Right atrium auricular region (tissue), 2 donors: ENCODE measurements around the gene EDDM13. TPM values are rescaled to one million over a fixed set of nuclear protein-coding genes. Genes with fewer than 3 reads are reported as not detected.

Experiments
- DNase-seq: peaks from one replicate; pipeline ENCODE4 v3.0.0-alpha.2; 2019; ENCODE audit warnings: low spot score
- H3K27ac ChIP-seq, 2 donors: fragments of 200-600 bp; sonication (generic); 1 replicate in 1 of 2; 2 replicates in 1 of 2; pipeline ENCODE4 v1.5.1; 2016 to 2019
- H3K27me3 ChIP-seq, 2 donors: fragments of 200-600 bp; sonication (generic); one replicate each; pipeline versions ENCODE4 v1.5.1 to v1.6.0; 2017 to 2019
- H3K36me3 ChIP-seq: fragments of 200-600 bp; sonication (generic); one replicate; pipeline ENCODE4 v1.5.1; 2016
- H3K4me1 ChIP-seq, 2 donors: fragments of 200-600 bp; sonication (generic); one replicate each; pipeline versions ENCODE4 v1.5.1 to v1.6.0; 2017 to 2019
- H3K4me3 ChIP-seq, 2 donors: fragments of 200-600 bp; sonication (generic); 1 replicate in 1 of 2; 2 replicates in 1 of 2; pipeline ENCODE4 v1.5.1; 2017 to 2019; ENCODE audit warnings: mild to moderate bottlenecking in 1 of 2, moderate library complexity in 1 of 2
- H3K9me3 ChIP-seq, 2 donors: fragments of 200-600 bp; sonication (generic); one replicate each; pipeline ENCODE4 v1.5.1; 2019
- total RNA-seq, 2 donors: library from RNA; depleted of rRNA; stranded (reverse); fragments of >200 nt; gene quantifications; one replicate each; pipeline ENCODE4 v1.1.0, GENCODE V29; 2016
- TF ChIP-seq, protein P1 (sequence below), 2 donors: fragments of 200-600 bp; sonication (generic); IDR thresholded peaks; one replicate each; pipeline ENCODE4 v1.5.1; 2019; ENCODE audit warnings: antibody characterized with exemption in 2 of 2

The EDDM13 gene
- total RNA-seq, 2 donors from 2014 or later, result not detected

GRCh38 chr19:56308792-56309191 is 36.2 kb downstream of the EDDM13 start:
- Histone ChIP-seq H3K9me3 (no peaks in the 10 kb centered on the region), H3K4me1 (peaks cover 0 to 2% of the 10 kb centered on the region in 2 donors), H3K27ac (no peak overlapping the region), H3K4me3 (no peak overlapping the region), H3K27me3 (no peaks in the 10 kb centered on the region), H3K36me3 (peaks cover 3% of the 10 kb centered on the region)
- DNase-seq, result no peak
- TF ChIP-seq, protein P1, sequence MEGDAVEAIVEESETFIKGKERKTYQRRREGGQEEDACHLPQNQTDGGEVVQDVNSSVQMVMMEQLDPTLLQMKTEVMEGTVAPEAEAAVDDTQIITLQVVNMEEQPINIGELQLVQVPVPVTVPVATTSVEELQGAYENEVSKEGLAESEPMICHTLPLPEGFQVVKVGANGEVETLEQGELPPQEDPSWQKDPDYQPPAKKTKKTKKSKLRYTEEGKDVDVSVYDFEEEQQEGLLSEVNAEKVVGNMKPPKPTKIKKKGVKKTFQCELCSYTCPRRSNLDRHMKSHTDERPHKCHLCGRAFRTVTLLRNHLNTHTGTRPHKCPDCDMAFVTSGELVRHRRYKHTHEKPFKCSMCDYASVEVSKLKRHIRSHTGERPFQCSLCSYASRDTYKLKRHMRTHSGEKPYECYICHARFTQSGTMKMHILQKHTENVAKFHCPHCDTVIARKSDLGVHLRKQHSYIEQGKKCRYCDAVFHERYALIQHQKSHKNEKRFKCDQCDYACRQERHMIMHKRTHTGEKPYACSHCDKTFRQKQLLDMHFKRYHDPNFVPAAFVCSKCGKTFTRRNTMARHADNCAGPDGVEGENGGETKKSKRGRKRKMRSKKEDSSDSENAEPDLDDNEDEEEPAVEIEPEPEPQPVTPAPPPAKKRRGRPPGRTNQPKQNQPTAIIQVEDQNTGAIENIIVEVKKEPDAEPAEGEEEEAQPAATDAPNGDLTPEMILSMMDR (IDR thresholded peaks at IDR 0.05), result no peak

DNA sequence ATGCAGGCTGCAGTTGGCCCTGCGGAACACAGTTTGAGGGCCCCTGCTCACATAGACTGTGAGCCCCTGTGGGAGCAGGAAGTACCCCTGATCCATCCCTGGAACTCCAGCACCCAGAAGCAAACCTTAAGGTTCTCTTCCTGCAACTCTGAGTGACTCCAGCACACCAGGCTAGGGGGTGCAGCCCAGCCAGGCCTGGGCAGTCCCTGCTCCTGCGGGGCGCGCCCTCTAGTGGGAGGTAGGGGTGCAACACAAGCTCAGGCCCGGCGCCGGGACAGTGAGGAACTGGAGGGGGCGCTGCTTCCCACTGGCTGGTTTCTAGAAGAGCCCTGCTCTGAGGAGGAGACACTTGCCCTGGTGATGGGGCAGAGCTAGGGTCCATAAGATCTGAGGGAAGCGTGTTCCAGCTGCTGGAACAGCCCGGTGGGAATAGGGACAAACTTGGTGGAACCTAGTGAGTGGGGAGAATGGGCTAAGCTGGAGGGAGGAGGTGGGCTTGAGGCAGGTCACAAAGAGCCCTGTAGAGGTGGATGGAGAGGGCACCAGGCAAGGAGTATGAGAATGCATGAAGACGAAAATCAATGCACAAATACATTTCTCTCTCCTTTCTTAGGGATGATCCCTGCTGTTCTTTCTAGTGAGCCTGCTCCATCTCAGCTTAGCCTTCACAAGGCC is 37.1 kb downstream of the EDDM13 start:
- TF ChIP-seq, protein P1 (IDR thresholded peaks at IDR 0.05), result peak; percentile 31 to 70
- peaks cover 0 to 7% of the 10 kb centered on the region in 2 donors for H3K4me1 ChIP-seq
- H3K36me3 ChIP-seq, result peaks cover 3% of the 10 kb centered on the region
- no peak overlapping the region for H3K27ac ChIP-seq
- H3K27me3 ChIP-seq, result no peaks in the 10 kb centered on the region
- no peak for DNase-seq
- no peaks in the 10 kb centered on the region for H3K9me3 ChIP-seq
- H3K4me3 ChIP-seq, result no peak overlapping the region

GRCh38 chr19:56310462-56310861 is 37.9 kb downstream of the EDDM13 start:
- Histone ChIP-seq H3K4me1 (peaks cover 0 to 8% of the 10 kb centered on the region in 2 donors), H3K27ac (no peak overlapping the region), H3K36me3 (peaks cover 3% of the 10 kb centered on the region), H3K27me3 (no peaks in the 10 kb centered on the region), H3K4me3 (no peak overlapping the region), H3K9me3 (no peaks in the 10 kb centered on the region)
- DNase-seq, result no peak
- TF ChIP-seq, protein P1 (IDR thresholded peaks at IDR 0.05), result no peak

DNA sequence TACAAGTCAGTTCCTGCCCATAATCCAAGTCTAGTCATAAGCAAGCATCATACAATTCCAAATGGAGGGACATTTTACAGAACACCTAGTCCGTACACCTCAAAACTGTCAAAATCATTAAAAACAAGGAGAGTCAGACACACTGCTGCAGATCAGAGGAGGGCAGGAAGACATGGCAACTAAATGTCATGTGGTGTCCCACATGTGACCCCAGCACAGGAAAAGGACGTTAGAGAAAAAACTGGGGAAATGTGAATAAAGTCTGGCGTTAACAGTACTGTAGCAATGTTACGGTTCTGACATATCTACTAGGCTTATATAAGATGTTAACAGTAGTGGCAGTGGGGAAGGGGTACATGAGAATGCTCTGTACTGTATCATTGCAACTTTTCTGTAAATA is 39.8 kb downstream of the EDDM13 start:
- peaks cover 3% of the 10 kb centered on the region for H3K36me3 ChIP-seq
- DNase-seq, result no peak
- H3K4me1 ChIP-seq, result peaks cover 0 to 14% of the 10 kb centered on the region in 2 donors
- H3K27ac ChIP-seq, result no peak overlapping the region
- H3K27me3 ChIP-seq, result no peaks in the 10 kb centered on the region
- no peaks in the 10 kb centered on the region for H3K9me3 ChIP-seq
- TF ChIP-seq, protein P1 (IDR thresholded peaks at IDR 0.05), result no peak
- H3K4me3 ChIP-seq, result no peak overlapping the region

GRCh38 chr19:56312787-56313657 is 40.5 kb downstream of the EDDM13 start:
- no peaks in the 10 kb centered on the region for H3K27me3 ChIP-seq
- H3K4me1 ChIP-seq, result peaks cover 0 to 14% of the 10 kb centered on the region in 2 donors
- H3K36me3 ChIP-seq, result peaks cover 3% of the 10 kb centered on the region
- no peak for DNase-seq
- no peaks in the 10 kb centered on the region for H3K9me3 ChIP-seq
- H3K27ac ChIP-seq, result no peak overlapping the region
- H3K4me3 ChIP-seq, result no peak overlapping the region
- TF ChIP-seq, protein P1 (IDR thresholded peaks at IDR 0.05), result no peak
